Measurements from ENCODE around the gene SEMA5B. TPM values are rescaled to one million over a fixed set of nuclear protein-coding genes. Genes with fewer than 3 reads are reported as not detected.

Gene SEMA5B
- total RNA-seq, 1 experiment from 2014 or later = not detected

- BruUV-seq (replicated peaks) = no TSS peak
- Mint-ChIP-seq H3K27me3 (ENCODE audit: unreplicated experiment) (peaks cover 13% of the 10 kb centered on the region), H3K4me3 (ENCODE audit: low read depth, unreplicated experiment) (no peak overlapping the region), H3K4me1 (ENCODE audit: low read depth, unreplicated experiment) (no peaks in the 10 kb centered on the region), H3K36me3 (ENCODE audit: insufficient read depth, unreplicated experiment) (no peaks in the 10 kb centered on the region), H3K9me3 (ENCODE audit: low read depth, unreplicated experiment) (no peaks in the 10 kb centered on the region), H3K27ac (ENCODE audit: unreplicated experiment) (no peak overlapping the region)
- intact Hi-C loops (cut with micrococcal nuclease; ENCODE audit: unreplicated experiment) = no loop called here
- no peak for DNase-seq
- CTCF ChIA-PET = no interaction called here
- TF ChIP-seq CTCF (IDR thresholded peaks at IDR 0.05; ENCODE audit: unreplicated experiment) = no peak
These were observed 90.6 kb downstream of the SEMA5B start for GRCh38 chr3:122936986-122937385.

GRCh38 chr3:122936335-122936734, 91.2 kb downstream of the SEMA5B start:
- Mint-ChIP-seq H3K4me1 (ENCODE audit: low read depth, unreplicated experiment) (no peaks in the 10 kb centered on the region), H3K4me3 (ENCODE audit: low read depth, unreplicated experiment) (no peak overlapping the region), H3K27me3 (ENCODE audit: unreplicated experiment) (peaks cover 13% of the 10 kb centered on the region), H3K27ac (ENCODE audit: unreplicated experiment) (no peak overlapping the region), H3K36me3 (ENCODE audit: insufficient read depth, unreplicated experiment) (no peaks in the 10 kb centered on the region), H3K9me3 (ENCODE audit: low read depth, unreplicated experiment) (no peaks in the 10 kb centered on the region)
- intact Hi-C loops (cut with micrococcal nuclease; ENCODE audit: unreplicated experiment) = no loop called here
- CTCF ChIA-PET = interaction anchor here (0.7 kb wide), 1 partner anchor 51 kb away, joined by 3 read pairs; no protein-coding TSS in a partner anchor
- DNase-seq = no peak
- no peak for TF ChIP-seq CTCF (IDR thresholded peaks at IDR 0.05; ENCODE audit: unreplicated experiment)
- BruUV-seq (replicated peaks) = no TSS peak

- Mint-ChIP-seq H3K4me1 (ENCODE audit: low read depth, unreplicated experiment) (no peaks in the 10 kb centered on the region), H3K27me3 (ENCODE audit: unreplicated experiment) (peaks cover 34% of the 10 kb centered on the region), H3K4me3 (ENCODE audit: low read depth, unreplicated experiment) (no peak overlapping the region), H3K27ac (ENCODE audit: unreplicated experiment) (no peak overlapping the region), H3K36me3 (ENCODE audit: insufficient read depth, unreplicated experiment) (no peaks in the 10 kb centered on the region), H3K9me3 (ENCODE audit: low read depth, unreplicated experiment) (no peaks in the 10 kb centered on the region)
- intact Hi-C loops (cut with micrococcal nuclease; ENCODE audit: unreplicated experiment) = no loop called here
- CTCF ChIA-PET = no interaction called here
- no peak for DNase-seq
- no TSS peak for BruUV-seq (replicated peaks)
- no peak for TF ChIP-seq CTCF (IDR thresholded peaks at IDR 0.05; ENCODE audit: unreplicated experiment)
These were observed 93.3 kb downstream of the SEMA5B start for GRCh38 chr3:122934251-122934650.

GRCh38 chr3:122932251-122932967, 95.2 kb downstream of the SEMA5B start:
- no peak overlapping the region for H3K4me3 Mint-ChIP-seq (ENCODE audit: low read depth, unreplicated experiment)
- CTCF ChIA-PET = no interaction called here

More at GRCh38 chr3:122932251-122932967, 95.2 kb downstream of the SEMA5B start:
- Mint-ChIP-seq H3K27me3 (ENCODE audit: unreplicated experiment) (peaks cover 52% of the 10 kb centered on the region), H3K27ac (ENCODE audit: unreplicated experiment) (no peak overlapping the region), H3K4me1 (ENCODE audit: low read depth, unreplicated experiment) (no peaks in the 10 kb centered on the region), H3K9me3 (ENCODE audit: low read depth, unreplicated experiment) (no peaks in the 10 kb centered on the region), H3K36me3 (ENCODE audit: insufficient read depth, unreplicated experiment) (no peaks in the 10 kb centered on the region)
- BruUV-seq (replicated peaks) = no TSS peak
- no peak for DNase-seq
- intact Hi-C loops (cut with micrococcal nuclease; ENCODE audit: unreplicated experiment) = no loop called here
- TF ChIP-seq CTCF (IDR thresholded peaks at IDR 0.05; ENCODE audit: unreplicated experiment) = no peak

Data from Calu3 (cell line).